Fibroblast of pulmonary artery (primary cell): ENCODE measurements around the gene SDK2.

Experiments used
- DNase-seq: peaks from one replicate; pipeline ENCODE4 v3.0.0-alpha.2; 2010; ENCODE audit warnings: low read depth
- H3K4me3 ChIP-seq: replicated peaks from 2 replicates; pipeline ENCODE4 v1.5.1; 2011; ENCODE audit warnings: low read depth, mild to moderate bottlenecking, control low read depth, low read length, moderate library complexity
- CTCF ChIP-seq: IDR thresholded peaks from 2 replicates; pipeline ENCODE4 v1.5.1; 2011; ENCODE audit warnings: mild to moderate bottlenecking, control low read depth, low read length, inconsistent platforms; ENCODE audit errors: missing control alignments

Gene SDK2

DNA sequence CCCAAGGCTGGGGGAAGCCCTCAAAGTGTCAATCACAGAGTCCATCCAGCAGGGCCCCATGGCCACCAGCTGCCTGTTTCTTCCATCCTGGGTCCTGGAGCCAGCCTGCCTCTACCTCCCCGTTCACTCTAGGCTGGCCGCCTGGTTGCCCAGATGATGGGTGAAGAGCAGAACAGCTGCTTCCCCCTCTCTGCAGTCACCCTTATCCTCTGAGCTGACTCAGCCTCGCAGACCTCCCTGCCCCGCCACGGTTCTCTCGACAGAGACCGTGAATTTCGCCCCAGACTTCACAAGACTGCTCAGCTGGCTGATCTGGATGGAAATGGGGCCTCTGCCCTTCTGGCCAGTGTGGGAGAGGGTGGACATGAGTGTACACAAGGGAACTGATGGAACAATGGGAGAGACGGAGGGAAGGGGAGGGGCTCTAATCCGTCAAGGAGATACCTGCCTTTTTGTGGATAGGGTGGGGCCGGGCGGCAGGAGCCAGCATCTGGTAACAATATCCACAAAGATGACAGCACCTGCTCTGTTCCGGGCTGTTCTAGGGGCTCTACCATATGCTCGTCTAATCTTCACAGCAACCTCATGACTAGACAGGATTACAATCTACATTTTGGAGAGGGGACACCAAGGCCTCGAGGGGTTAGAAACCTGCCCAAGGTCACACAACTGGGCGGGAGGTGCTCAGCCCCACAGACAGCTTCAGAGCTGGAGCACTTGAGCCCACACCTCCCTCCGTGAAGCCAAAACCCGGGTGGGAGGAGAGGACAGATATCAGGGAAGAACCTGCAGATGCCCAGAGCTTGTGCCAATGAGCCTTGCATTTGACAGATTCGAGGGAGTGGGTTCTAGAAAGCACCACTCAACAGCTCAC lies 136.0 kb downstream of the SDK2 start:
- no peak for TF ChIP-seq CTCF
- DNase-seq = no peak

GRCh38 chr17:73506470-73507435 lies 137.5 kb downstream of the SDK2 start:
- no peak for DNase-seq
- no peak overlapping the region for H3K4me3 ChIP-seq
- no peak for TF ChIP-seq CTCF

More for the DNA sequence above, 136.0 kb downstream of the SDK2 start:
- H3K4me3 ChIP-seq = no peak overlapping the region

- no peak for TF ChIP-seq CTCF
- no peak for DNase-seq
- no peak overlapping the region for H3K4me3 ChIP-seq
Observed at GRCh38 chr17:73503560-73503959, 140.7 kb downstream of the SDK2 start.

DNA sequence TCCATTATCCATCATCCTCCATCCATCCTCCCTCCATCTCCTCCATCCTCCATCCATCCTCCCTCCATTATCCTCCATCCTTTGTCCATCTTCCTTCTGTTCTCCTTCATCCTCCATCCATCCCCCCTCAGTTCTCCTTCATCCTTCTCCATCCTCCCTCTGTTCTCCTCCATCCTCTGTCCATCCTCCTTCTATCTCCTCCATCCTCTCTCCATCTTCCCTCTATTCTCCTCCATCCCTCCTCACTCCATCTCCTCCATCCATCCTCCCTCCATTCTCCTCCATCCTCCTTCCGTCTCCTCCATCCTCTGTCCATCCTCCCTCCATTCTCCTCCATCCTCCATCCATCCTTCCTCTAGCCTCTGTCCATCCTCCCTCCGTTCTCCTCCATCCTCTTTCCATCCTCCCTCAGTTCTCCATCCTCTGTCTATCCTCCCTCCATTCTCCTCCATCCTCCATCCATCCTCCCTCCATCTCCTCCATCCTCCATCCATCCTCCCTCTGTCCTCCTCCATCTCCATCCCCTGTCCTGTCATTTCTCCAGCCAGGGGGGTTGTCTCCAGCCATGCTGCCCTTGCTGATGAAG lies 143.7 kb downstream of the SDK2 start:
- no peak for TF ChIP-seq CTCF
- H3K4me3 ChIP-seq = no peak overlapping the region
- no peak for DNase-seq

GRCh38 chr17:73498886-73499554 lies 145.2 kb downstream of the SDK2 start:
- no peak for TF ChIP-seq CTCF

DNA sequence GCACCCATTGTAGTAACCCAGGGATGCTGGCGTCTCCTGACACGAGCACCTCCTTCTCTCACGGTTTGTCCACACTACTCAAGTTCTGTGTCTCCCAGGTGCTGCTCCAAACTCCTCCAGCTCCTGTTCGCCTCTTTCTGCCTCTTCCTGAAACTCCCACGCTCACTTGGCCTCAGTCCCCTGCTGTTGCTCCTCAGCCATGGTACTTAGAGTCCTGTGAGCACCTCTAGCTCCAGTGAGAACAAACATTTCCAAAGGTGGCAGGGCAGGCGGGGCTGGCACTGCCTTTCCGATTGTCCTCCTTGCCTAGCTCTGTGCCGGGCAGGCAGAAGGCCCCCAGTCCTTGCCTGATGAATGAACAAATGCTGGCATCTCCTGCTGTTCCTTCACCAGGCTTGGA lies 146.1 kb downstream of the SDK2 start:
- TF ChIP-seq CTCF = no peak
- H3K4me3 ChIP-seq = no peak overlapping the region
- DNase-seq = no peak

More at GRCh38 chr17:73498886-73499554, 145.2 kb downstream of the SDK2 start:
- no peak overlapping the region for H3K4me3 ChIP-seq
- DNase-seq = no peak
